GM19452 (cell line): ENCODE data around the gene SOBP.

Source experiments
- ATAC-seq: cut with Tn5 transposase; IDR thresholded peaks from one replicate; pipeline ENCODE4 v1.9.1; 2021; ENCODE audit not compliant: unreplicated experiment

SOBP gene

GRCh38 chr6:107635057-107635515 is 145.2 kb downstream of the SOBP start:
- ATAC-seq = no peak

- no peak for ATAC-seq
Measured at GRCh38 chr6:107636486-107636885, 146.6 kb downstream of the SOBP start.

GRCh38 chr6:107637316-107638315 is 147.7 kb downstream of the SOBP start:
- no peak for ATAC-seq

GRCh38 chr6:107638493-107638892 is 148.6 kb downstream of the SOBP start:
- no peak for ATAC-seq

- ATAC-seq = no peak
Measured at GRCh38 chr6:107639511-107639910, 149.6 kb downstream of the SOBP start.

- no peak for ATAC-seq
Measured at GRCh38 chr6:107641071-107641470, 151.2 kb downstream of the SOBP start.

GRCh38 chr6:107641500-107641941 is 151.6 kb downstream of the SOBP start:
- no peak for ATAC-seq

GRCh38 chr6:107642095-107642860 is 152.4 kb downstream of the SOBP start:
- no peak for ATAC-seq

- ATAC-seq = no peak
Measured at GRCh38 chr6:107642861-107643328, 153.0 kb downstream of the SOBP start.

GRCh38 chr6:107644513-107644912 is 154.6 kb downstream of the SOBP start:
- ATAC-seq = no peak

GRCh38 chr6:107645740-107646139 is 155.8 kb downstream of the SOBP start:
- ATAC-seq = no peak

- ATAC-seq = no peak
Measured at GRCh38 chr6:107646176-107646575, 156.3 kb downstream of the SOBP start.

GRCh38 chr6:107646776-107647438 is 157.0 kb downstream of the SOBP start:
- no peak for ATAC-seq

GRCh38 chr6:107647439-107647948 is 157.6 kb downstream of the SOBP start:
- ATAC-seq = no peak

- no peak for ATAC-seq
Measured at GRCh38 chr6:107648983-107649382, 159.1 kb downstream of the SOBP start.

- ATAC-seq = no peak
Measured at GRCh38 chr6:107652526-107653182, 162.7 kb downstream of the SOBP start.

- no peak for ATAC-seq
Measured at GRCh38 chr6:107653183-107653580, 163.3 kb downstream of the SOBP start.

- no peak for ATAC-seq
Measured at GRCh38 chr6:107653861-107654394, 164.0 kb downstream of the SOBP start.

- no peak for ATAC-seq
Measured at GRCh38 chr6:107654764-107655163, 164.8 kb downstream of the SOBP start.

- ATAC-seq = no peak
Measured at GRCh38 chr6:107655245-107655644, 165.3 kb downstream of the SOBP start.
